HG02571 (cell line): ENCODE measurements around the gene BANK1.
A peak's percentile ranks its signal among the peaks of the same experiment; 100 is the strongest.

Source experiments
- ATAC-seq: cut with Tn5 transposase; IDR thresholded peaks from one replicate; pipeline ENCODE4 v1.9.1; 2021; ENCODE audit warnings: mild to moderate bottlenecking, moderate library complexity; ENCODE audit not compliant: unreplicated experiment

The BANK1 gene

GRCh38 chr4:101807351-101807750, 16.8 kb downstream of the BANK1 start:
- ATAC-seq = peak; percentile 45

GRCh38 chr4:101813604-101814003, 23.1 kb downstream of the BANK1 start:
- ATAC-seq = no peak

GRCh38 chr4:101818362-101818761, 27.8 kb downstream of the BANK1 start:
- ATAC-seq = no peak

GRCh38 chr4:101823864-101824263, 33.3 kb downstream of the BANK1 start:
- ATAC-seq = no peak

GRCh38 chr4:101824500-101824899, 34.0 kb downstream of the BANK1 start:
- no peak for ATAC-seq

- ATAC-seq = no peak
These were observed 35.4 kb downstream of the BANK1 start for GRCh38 chr4:101825953-101826352.

GRCh38 chr4:101831816-101832215, 41.3 kb downstream of the BANK1 start:
- no peak for ATAC-seq

- no peak for ATAC-seq
These were observed 43.0 kb downstream of the BANK1 start for GRCh38 chr4:101833480-101833879.

GRCh38 chr4:101835121-101835904, 44.8 kb downstream of the BANK1 start:
- ATAC-seq = no peak

- ATAC-seq = no peak
These were observed 52.5 kb downstream of the BANK1 start for GRCh38 chr4:101843054-101843453.

GRCh38 chr4:101846550-101846949, 56.0 kb downstream of the BANK1 start:
- ATAC-seq = no peak

- ATAC-seq = no peak
These were observed 60.2 kb downstream of the BANK1 start for GRCh38 chr4:101850698-101851097.

GRCh38 chr4:101851672-101852071, 61.1 kb downstream of the BANK1 start:
- ATAC-seq = no peak

GRCh38 chr4:101853028-101853427, 62.5 kb downstream of the BANK1 start:
- ATAC-seq = peak; percentile 58

- ATAC-seq = no peak
These were observed 63.2 kb downstream of the BANK1 start for GRCh38 chr4:101853691-101854090.

- no peak for ATAC-seq
These were observed 64.7 kb downstream of the BANK1 start for GRCh38 chr4:101855239-101855638.

GRCh38 chr4:101856149-101856548, 65.6 kb downstream of the BANK1 start:
- ATAC-seq = no peak

GRCh38 chr4:101857176-101857575, 66.6 kb downstream of the BANK1 start:
- ATAC-seq = no peak

- ATAC-seq = no peak
These were observed 68.1 kb downstream of the BANK1 start for GRCh38 chr4:101858641-101859040.

GRCh38 chr4:101862595-101862994, 72.1 kb downstream of the BANK1 start:
- no peak for ATAC-seq

GRCh38 chr4:101864660-101865059, 74.1 kb downstream of the BANK1 start:
- no peak for ATAC-seq

GRCh38 chr4:101865501-101866062, 75.1 kb downstream of the BANK1 start:
- no peak for ATAC-seq

GRCh38 chr4:101870874-101871273, 80.3 kb downstream of the BANK1 start:
- no peak for ATAC-seq
